GM13977 (cell line): ENCODE data around the gene MAP2.

ENCODE experiments used
- DNase-seq: peaks from one replicate; pipeline ENCODE4 v3.0.0; 2012; ENCODE audit warnings: low spot score
- in situ Hi-C: fragments of 300-500 bp; cut with MboI; formaldehyde crosslinking; loops from one replicate; pipeline ENCODE4 v1.12.0; 2022; ENCODE audit warnings: low sequenced_read_pairs, low pct_unique_long_range_greater_than_20kb, mixed read lengths, inconsistent platforms; ENCODE audit not compliant: unreplicated experiment
- TF ChIP-seq, protein P1 (sequence below): IDR thresholded peaks from 2 replicates; pipeline ENCODE4 v1.5.1; 2012; ENCODE audit warnings: mild to moderate bottlenecking, control low read depth; ENCODE audit not compliant: insufficient read depth; ENCODE audit errors: extremely low read depth, missing control alignments

MAP2 gene

DNA sequence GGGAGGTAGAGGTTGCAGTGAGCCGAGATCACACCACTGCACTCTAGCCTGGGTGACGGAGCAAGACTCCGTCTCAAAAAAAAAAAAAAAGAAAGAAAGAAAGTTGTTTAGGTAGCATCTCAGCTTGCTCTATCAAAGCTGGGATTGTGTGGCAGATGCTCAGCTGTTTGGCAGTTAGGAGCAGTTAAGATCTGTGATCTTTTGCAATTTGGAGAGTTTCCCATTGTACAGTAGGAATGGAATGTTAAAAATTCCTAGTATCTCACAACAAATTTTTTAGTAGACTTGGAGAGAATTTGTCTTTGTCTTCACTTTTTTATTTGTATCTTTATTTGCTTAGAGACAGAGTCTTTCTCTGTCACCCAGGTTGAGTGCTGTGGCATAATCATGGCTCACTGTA is 224.9 kb downstream of the MAP2 start:
- TF ChIP-seq, protein P1, sequence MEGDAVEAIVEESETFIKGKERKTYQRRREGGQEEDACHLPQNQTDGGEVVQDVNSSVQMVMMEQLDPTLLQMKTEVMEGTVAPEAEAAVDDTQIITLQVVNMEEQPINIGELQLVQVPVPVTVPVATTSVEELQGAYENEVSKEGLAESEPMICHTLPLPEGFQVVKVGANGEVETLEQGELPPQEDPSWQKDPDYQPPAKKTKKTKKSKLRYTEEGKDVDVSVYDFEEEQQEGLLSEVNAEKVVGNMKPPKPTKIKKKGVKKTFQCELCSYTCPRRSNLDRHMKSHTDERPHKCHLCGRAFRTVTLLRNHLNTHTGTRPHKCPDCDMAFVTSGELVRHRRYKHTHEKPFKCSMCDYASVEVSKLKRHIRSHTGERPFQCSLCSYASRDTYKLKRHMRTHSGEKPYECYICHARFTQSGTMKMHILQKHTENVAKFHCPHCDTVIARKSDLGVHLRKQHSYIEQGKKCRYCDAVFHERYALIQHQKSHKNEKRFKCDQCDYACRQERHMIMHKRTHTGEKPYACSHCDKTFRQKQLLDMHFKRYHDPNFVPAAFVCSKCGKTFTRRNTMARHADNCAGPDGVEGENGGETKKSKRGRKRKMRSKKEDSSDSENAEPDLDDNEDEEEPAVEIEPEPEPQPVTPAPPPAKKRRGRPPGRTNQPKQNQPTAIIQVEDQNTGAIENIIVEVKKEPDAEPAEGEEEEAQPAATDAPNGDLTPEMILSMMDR = no peak
- no peak for DNase-seq
- in situ Hi-C loops = no loop called here

DNA sequence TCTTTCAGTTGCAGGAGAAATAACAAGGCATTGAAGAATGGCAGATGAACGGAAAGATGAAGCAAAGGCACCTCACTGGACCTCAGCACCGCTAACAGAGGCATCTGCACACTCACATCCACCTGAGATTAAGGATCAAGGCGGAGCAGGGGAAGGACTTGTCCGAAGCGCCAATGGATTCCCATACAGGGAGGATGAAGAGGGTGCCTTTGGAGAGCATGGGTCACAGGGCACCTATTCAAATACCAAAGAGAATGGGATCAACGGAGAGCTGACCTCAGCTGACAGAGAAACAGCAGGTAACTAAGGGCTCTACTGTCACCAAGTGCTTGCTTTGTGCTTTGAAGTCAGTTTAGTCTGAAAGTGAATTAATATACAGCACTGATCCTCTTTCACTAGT is 229.3 kb downstream of the MAP2 start:
- TF ChIP-seq, protein P1 = no peak
- in situ Hi-C loops = no loop called here
- no peak for DNase-seq

DNA sequence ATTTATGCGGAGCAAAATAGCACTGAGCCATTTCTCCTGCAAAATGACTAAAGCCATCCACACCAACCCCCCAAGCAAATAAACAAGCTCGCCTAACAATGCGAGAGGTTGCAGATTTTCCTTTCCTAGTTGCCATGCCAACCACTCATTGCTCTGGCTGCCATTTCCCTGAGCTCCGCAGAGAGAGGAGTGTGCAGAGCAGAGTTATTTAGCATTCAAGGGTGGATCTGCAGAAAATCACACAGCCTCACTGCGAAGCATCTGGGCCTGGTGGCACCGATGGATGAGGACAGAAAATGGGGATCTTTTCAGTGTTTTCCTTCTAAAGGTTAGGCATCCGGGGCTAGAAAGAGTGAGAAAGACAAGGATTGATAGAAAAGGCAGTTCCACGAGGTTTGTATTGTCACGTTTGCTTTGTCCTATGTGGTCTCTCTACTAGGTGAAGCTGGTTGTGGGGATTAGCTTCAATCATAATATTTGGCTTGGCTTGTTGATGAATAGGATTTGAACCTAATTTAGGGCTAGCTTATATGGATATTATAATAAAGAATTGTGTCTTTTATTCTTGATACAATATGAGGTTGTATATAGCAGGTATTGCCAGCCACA is 237.5 kb downstream of the MAP2 start:
- no peak for DNase-seq
- TF ChIP-seq, protein P1 = no peak
- in situ Hi-C loops = no loop called here

DNA sequence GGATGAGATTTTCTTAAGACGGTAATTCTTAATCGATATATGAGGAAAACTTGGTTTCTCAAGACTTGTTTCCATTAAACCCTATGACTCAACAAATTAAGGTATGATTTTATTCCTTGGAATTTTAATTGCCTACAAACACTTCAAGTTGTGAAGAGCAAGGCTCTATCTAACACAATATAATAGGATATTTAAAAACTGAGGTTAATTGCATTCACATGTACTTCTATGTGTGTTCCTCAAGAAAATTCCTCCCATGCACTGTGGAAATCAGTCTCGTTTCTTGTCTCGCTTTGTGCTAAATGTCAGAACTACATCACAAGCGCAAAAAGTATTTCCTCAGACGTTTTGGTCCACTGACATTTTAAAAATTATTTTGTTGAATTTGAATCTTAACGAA is 238.2 kb downstream of the MAP2 start:
- DNase-seq = no peak
- in situ Hi-C loops = no loop called here
- TF ChIP-seq, protein P1 = no peak

DNA sequence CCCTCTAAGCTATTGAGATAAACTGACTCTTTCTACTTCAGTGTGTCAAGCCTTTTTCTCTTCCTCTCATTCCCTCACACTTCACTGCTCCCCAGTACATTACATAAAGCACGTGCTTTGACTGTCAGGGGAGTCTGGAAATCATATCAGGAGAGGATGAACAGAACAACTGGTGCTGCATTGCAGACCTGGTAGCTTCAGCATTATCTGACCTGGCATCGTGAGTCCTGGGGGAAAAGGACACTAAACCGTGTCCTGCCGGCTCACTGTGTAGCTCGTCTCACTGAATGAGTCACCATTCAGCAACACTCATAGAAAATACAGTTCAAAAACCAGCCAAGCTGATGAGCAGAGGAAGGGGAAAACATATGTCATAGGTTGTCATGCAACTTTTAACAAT is 239.3 kb downstream of the MAP2 start:
- TF ChIP-seq, protein P1 = no peak
- DNase-seq = no peak
- in situ Hi-C loops = no loop called here

DNA sequence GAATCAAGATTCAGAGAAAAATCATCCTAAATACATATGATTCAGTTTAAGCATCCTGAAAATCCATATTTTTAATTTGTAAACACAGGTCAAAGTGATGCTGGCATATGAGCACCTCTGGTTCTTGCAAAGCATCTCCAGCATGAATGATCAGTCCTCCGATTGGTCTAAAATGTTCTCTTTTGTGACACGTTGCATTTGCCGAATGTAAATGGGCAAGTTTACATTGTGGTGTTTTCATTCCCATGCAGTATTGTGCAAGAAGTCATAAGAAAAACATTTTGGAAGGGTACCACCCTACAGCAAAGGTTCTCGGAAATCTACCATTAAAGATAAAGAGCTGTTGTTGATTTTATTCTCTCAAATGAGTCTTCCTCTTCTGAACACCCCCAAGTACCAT is 239.8 kb downstream of the MAP2 start:
- in situ Hi-C loops = no loop called here

More for the DNA sequence above, 239.8 kb downstream of the MAP2 start:
- TF ChIP-seq, protein P1 = no peak
- no peak for DNase-seq
